Osteoblast (primary cell): ENCODE measurements around the gene LCE2D. TPM values are rescaled to one million over a fixed set of nuclear protein-coding genes. Genes with fewer than 3 reads are reported as not detected.

ENCODE experiments used
- DNase-seq: peaks from one replicate; pipeline ENCODE4 v3.0.0; 2011; ENCODE audit warnings: low spot score, mixed read lengths; ENCODE audit not compliant: insufficient read length; ENCODE audit errors: missing footprints
- H2AFZ ChIP-seq: 2 replicates; pipeline ENCODE4 v1.6.0; 2011; ENCODE audit warnings: mild to moderate bottlenecking, low read length
- H3K27ac ChIP-seq: 2 replicates; pipeline ENCODE4 v1.5.1; 2011; ENCODE audit warnings: mild to moderate bottlenecking, low read depth, low read length, moderate library complexity
- H3K27me3 ChIP-seq: 2 replicates; pipeline ENCODE4 v1.6.0; 2012; ENCODE audit warnings: mild to moderate bottlenecking, control low read depth, inconsistent platforms, low read length, moderate library complexity; ENCODE audit not compliant: insufficient read depth
- H3K36me3 ChIP-seq: 2 replicates; pipeline ENCODE4 v1.5.1; 2011; ENCODE audit warnings: mild to moderate bottlenecking, low read length, control low read depth, moderate library complexity; ENCODE audit not compliant: insufficient read depth
- H3K4me1 ChIP-seq: 2 replicates; pipeline ENCODE4 v1.5.1; 2011; ENCODE audit warnings: mild to moderate bottlenecking, low read length, control low read depth, moderate library complexity; ENCODE audit not compliant: insufficient read depth
- H3K4me2 ChIP-seq: 2 replicates; pipeline ENCODE4 v1.6.0; 2011; ENCODE audit warnings: mild to moderate bottlenecking, low read length; ENCODE audit not compliant: insufficient read depth
- H3K4me3 ChIP-seq: fragments of 200-600 bp; sonication (generic); 3 replicates; pipeline ENCODE4 v1.5.1; 2012; ENCODE audit warnings: mild to moderate bottlenecking, low read length, inconsistent platforms; ENCODE audit not compliant: insufficient read depth
- H3K79me2 ChIP-seq: 2 replicates; pipeline ENCODE4 v1.6.0; 2012; ENCODE audit warnings: mild to moderate bottlenecking, low read length, control low read depth, inconsistent platforms; ENCODE audit not compliant: insufficient read depth
- H3K9me3 ChIP-seq: 2 replicates; pipeline ENCODE4 v1.5.1; 2011; ENCODE audit warnings: low read depth, low read length, control low read depth
- H4K20me1 ChIP-seq: 2 replicates; pipeline ENCODE4 v1.6.0; 2012; ENCODE audit warnings: mild to moderate bottlenecking, low read length, control low read depth; ENCODE audit not compliant: insufficient read depth
- total RNA-seq: library from RNA; depleted of rRNA; stranded (reverse); fragments of >200 nt; gene quantifications from 2 replicates; pipeline ENCODE4 v1.2.3, GENCODE V29; 2012
- TF ChIP-seq, protein P1 (sequence below): IDR thresholded peaks from 2 replicates; pipeline ENCODE4 v1.5.1; 2011; ENCODE audit warnings: mild to moderate bottlenecking, low read depth, low read length, moderate library complexity; ENCODE audit errors: extremely low read depth

The LCE2D gene, protein sequence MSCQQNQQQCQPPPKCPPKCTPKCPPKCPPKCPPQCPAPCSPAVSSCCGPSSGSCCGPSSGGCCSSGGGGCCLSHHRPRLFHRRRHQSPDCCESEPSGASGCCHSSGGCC
- total RNA-seq, result not detected in 2 replicates

DNA sequence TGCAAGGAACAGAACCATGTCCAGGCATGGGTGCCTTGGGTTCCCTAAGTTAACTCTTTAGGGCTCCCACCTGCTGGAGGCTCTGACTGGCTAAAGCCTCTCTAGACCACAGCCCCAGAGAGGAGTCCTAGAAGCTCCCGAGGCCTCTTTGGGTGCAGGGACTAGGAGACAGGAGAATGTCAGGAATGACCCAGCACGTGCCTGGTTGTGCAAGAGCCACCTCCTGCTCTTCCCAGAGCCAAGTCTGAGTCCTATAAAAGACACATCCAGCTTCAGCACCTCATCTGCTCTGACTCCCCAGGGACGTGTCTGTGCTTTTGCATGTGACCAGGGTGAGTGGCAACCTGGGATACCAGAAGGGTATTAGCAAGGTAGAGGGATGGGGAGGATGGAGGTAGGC lies at the start of gene LCE2D:
Gene LCE2D, plus strand, starts transcription at position 283 of the 400 bp plus-strand sequence. CDS start 726 bp downstream, outside the sequence.
- Histone ChIP-seq H3K79me2 (no peaks in the 10 kb centered on the region), H3K27me3 (no peaks in the 10 kb centered on the region), H3K9me3 (no peaks in the 10 kb centered on the region), H2AFZ (no peak within 1 kb of the TSS), H3K4me1 (no peaks in the 10 kb centered on the region), H3K27ac (no peak within 1 kb of the TSS), H3K4me2 (no peak within 1 kb of the TSS), H3K36me3 (no peaks in the 10 kb centered on the region), H4K20me1 (no peaks in the 10 kb centered on the region), H3K4me3 (no peak within 1 kb of the TSS)
- TF ChIP-seq, protein P1, sequence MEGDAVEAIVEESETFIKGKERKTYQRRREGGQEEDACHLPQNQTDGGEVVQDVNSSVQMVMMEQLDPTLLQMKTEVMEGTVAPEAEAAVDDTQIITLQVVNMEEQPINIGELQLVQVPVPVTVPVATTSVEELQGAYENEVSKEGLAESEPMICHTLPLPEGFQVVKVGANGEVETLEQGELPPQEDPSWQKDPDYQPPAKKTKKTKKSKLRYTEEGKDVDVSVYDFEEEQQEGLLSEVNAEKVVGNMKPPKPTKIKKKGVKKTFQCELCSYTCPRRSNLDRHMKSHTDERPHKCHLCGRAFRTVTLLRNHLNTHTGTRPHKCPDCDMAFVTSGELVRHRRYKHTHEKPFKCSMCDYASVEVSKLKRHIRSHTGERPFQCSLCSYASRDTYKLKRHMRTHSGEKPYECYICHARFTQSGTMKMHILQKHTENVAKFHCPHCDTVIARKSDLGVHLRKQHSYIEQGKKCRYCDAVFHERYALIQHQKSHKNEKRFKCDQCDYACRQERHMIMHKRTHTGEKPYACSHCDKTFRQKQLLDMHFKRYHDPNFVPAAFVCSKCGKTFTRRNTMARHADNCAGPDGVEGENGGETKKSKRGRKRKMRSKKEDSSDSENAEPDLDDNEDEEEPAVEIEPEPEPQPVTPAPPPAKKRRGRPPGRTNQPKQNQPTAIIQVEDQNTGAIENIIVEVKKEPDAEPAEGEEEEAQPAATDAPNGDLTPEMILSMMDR, result no peak
- no peak for DNase-seq

DNA sequence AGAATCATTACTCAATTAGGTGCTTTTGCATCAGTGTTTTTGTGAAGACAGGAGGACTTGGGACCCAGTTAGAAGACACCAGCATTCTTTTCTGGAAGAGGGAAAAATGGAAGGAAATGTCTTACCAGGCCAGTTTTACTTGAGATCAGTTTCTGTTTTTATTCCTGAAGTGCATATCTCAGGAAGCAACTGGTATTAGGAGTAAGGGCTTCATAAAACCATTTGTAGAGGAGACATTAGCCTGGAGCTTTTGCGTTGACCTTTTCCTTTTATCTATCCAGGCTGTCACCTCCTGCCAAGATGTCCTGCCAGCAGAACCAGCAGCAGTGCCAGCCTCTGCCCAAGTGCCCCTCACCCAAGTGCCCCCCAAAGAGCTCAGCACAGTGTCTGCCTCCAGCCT lies 49.7 kb upstream of the LCE2D start, which contains the start of gene LCE3B:
Gene LCE3B, plus strand, starts transcription at position 301 of the 400 bp plus-strand sequence. Its CDS starts 0 bp downstream, at position 301.
- Histone ChIP-seq H3K27ac (no peak within 1 kb of the TSS), H3K27me3 (no peaks in the 10 kb centered on the region), H3K9me3 (no peaks in the 10 kb centered on the region), H3K4me3 (no peak within 1 kb of the TSS), H4K20me1 (no peaks in the 10 kb centered on the region), H3K79me2 (no peaks in the 10 kb centered on the region), H2AFZ (no peak within 1 kb of the TSS), H3K4me1 (no peaks in the 10 kb centered on the region), H3K4me2 (no peak within 1 kb of the TSS), H3K36me3 (no peaks in the 10 kb centered on the region)
- TF ChIP-seq, protein P1, result no peak
- DNase-seq, result no peak

DNA sequence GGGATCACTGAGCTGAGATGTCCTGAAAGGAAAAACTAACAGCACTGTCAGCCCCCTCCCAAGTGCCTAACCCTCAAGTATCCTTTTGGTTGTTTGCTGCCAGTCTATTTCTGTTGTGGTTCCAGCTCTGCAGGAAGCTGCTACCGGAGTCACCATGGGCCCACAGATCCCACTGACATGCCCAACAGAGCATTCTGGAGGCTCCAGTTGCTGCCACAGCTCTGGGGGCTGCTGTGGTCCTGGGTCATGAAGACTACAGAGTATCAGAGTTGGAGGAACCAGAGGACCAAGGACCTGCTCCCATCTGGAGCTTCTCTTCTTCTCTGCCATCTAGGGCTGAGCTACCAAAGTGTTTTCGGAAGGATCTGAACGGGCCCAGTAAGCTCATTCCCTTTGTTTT lies 41.2 kb upstream of the LCE2D start:
- Histone ChIP-seq H3K27ac (no peak overlapping the region), H4K20me1 (no peaks in the 10 kb centered on the region), H3K27me3 (no peaks in the 10 kb centered on the region), H3K4me2 (no peak overlapping the region), H2AFZ (no peak overlapping the region), H3K9me3 (no peaks in the 10 kb centered on the region), H3K79me2 (no peaks in the 10 kb centered on the region), H3K4me3 (no peak overlapping the region), H3K4me1 (no peaks in the 10 kb centered on the region), H3K36me3 (no peaks in the 10 kb centered on the region)
- DNase-seq, result peak; percentile 23
- TF ChIP-seq, protein P1, result no peak

DNA sequence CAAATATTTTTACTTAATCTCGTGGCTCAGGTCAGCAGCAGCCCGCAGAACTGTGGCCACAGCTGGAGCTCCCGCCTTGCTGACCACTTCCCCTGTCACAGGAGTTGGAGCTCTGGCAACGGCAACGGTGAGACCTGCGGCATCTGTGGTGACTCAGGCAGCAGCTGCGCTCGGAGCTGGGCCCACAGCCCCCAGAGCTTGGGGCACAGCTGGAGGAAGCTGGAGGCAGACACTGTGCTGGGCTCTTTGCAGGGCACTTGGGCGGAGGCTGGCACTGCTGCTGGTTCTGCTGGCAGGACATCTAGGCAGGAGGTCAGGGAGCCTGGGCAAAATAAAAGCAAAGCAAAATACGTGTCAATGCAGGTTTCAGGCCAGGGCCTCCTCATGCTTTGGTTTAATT lies 40.4 kb upstream of the LCE2D start, which contains the start of gene LCE3A:
Gene LCE3A, minus strand, starts transcription at position 301 of the 400 bp plus-strand sequence. Its CDS starts 0 bp downstream, at position 301.
- H3K9me3 ChIP-seq, result no peaks in the 10 kb centered on the region
- TF ChIP-seq, protein P1, result no peak
- H3K27me3 ChIP-seq, result no peaks in the 10 kb centered on the region
- no peaks in the 10 kb centered on the region for H4K20me1 ChIP-seq
- no peak within 1 kb of the TSS for H3K27ac ChIP-seq
- H2AFZ ChIP-seq, result no peak within 1 kb of the TSS
- H3K36me3 ChIP-seq, result no peaks in the 10 kb centered on the region
- no peaks in the 10 kb centered on the region for H3K79me2 ChIP-seq
- peak; percentile 46 for DNase-seq
- no peak within 1 kb of the TSS for H3K4me2 ChIP-seq
- H3K4me3 ChIP-seq, result no peak within 1 kb of the TSS
- H3K4me1 ChIP-seq, result no peaks in the 10 kb centered on the region
